Measurements from ENCODE around the gene ELOVL1. TPM values are rescaled to one million over a fixed set of nuclear protein-coding genes. Genes with fewer than 3 reads are reported as not detected.

ELOVL1 gene
- total RNA-seq, 1 donor from 2014 or later: 61.9 TPM

- H3K27me3 Mint-ChIP-seq (ENCODE audit: unreplicated experiment): no peaks in the 10 kb centered on the region
- H3K9me3 Mint-ChIP-seq (ENCODE audit: unreplicated experiment): no peaks in the 10 kb centered on the region
- no peak for DNase-seq (ENCODE audit: extremely low spot score, unreplicated experiment)
- peak overlapping the region; percentile 100 for H3K27ac Mint-ChIP-seq (ENCODE audit: unreplicated experiment)
- H3K4me1 Mint-ChIP-seq (ENCODE audit: unreplicated experiment): peaks cover 35% of the 10 kb centered on the region
- H3K4me3 Mint-ChIP-seq (ENCODE audit: unreplicated experiment): peak overlapping the region; percentile 100
- no peak for TF ChIP-seq CTCF (IDR thresholded peaks at IDR 0.05)
- H3K36me3 Mint-ChIP-seq (ENCODE audit: unreplicated experiment): peaks cover 36% of the 10 kb centered on the region
These were observed 20.8 kb upstream of the ELOVL1 start for GRCh38 chr1:43388613-43389012.

- Mint-ChIP-seq H3K27me3 (ENCODE audit: unreplicated experiment) (no peaks in the 10 kb centered on the region), H3K4me1 (ENCODE audit: unreplicated experiment) (peaks cover 35% of the 10 kb centered on the region), H3K9me3 (ENCODE audit: unreplicated experiment) (no peaks in the 10 kb centered on the region), H3K36me3 (ENCODE audit: unreplicated experiment) (peaks cover 41% of the 10 kb centered on the region), H3K27ac (ENCODE audit: unreplicated experiment) (peak overlapping the region; percentile 100), H3K4me3 (ENCODE audit: unreplicated experiment) (peak overlapping the region; percentile 100)
- no peak for DNase-seq (ENCODE audit: extremely low spot score, unreplicated experiment)
- no peak for TF ChIP-seq CTCF (IDR thresholded peaks at IDR 0.05)
These were observed 20.3 kb upstream of the ELOVL1 start for GRCh38 chr1:43387976-43388599.

- H3K36me3 Mint-ChIP-seq (ENCODE audit: unreplicated experiment): peaks cover 50% of the 10 kb centered on the region
- H3K4me3 Mint-ChIP-seq (ENCODE audit: unreplicated experiment): no peak overlapping the region
- DNase-seq (ENCODE audit: extremely low spot score, unreplicated experiment): no peak
- H3K4me1 Mint-ChIP-seq (ENCODE audit: unreplicated experiment): peaks cover 32% of the 10 kb centered on the region
- H3K27me3 Mint-ChIP-seq (ENCODE audit: unreplicated experiment): no peaks in the 10 kb centered on the region
- TF ChIP-seq CTCF (IDR thresholded peaks at IDR 0.05): no peak
- H3K27ac Mint-ChIP-seq (ENCODE audit: unreplicated experiment): no peak overlapping the region
- H3K9me3 Mint-ChIP-seq (ENCODE audit: unreplicated experiment): no peaks in the 10 kb centered on the region
These were observed 18.9 kb upstream of the ELOVL1 start for GRCh38 chr1:43386676-43387075.

GRCh38 chr1:43383449-43383848 is 15.6 kb upstream of the ELOVL1 start:
- Mint-ChIP-seq H3K36me3 (ENCODE audit: unreplicated experiment) (peaks cover 55% of the 10 kb centered on the region), H3K9me3 (ENCODE audit: unreplicated experiment) (no peaks in the 10 kb centered on the region), H3K27ac (ENCODE audit: unreplicated experiment) (no peak overlapping the region), H3K4me1 (ENCODE audit: unreplicated experiment) (peaks cover 9% of the 10 kb centered on the region), H3K4me3 (ENCODE audit: unreplicated experiment) (no peak overlapping the region), H3K27me3 (ENCODE audit: unreplicated experiment) (no peaks in the 10 kb centered on the region)
- no peak for DNase-seq (ENCODE audit: extremely low spot score, unreplicated experiment)
- TF ChIP-seq CTCF (IDR thresholded peaks at IDR 0.05): peak; percentile 22

GRCh38 chr1:43382027-43382779 is 14.4 kb upstream of the ELOVL1 start:
- H3K36me3 Mint-ChIP-seq (ENCODE audit: unreplicated experiment): peaks cover 53% of the 10 kb centered on the region
- H3K27me3 Mint-ChIP-seq (ENCODE audit: unreplicated experiment): no peaks in the 10 kb centered on the region
- H3K27ac Mint-ChIP-seq (ENCODE audit: unreplicated experiment): peak overlapping the region; percentile 38
- no peaks in the 10 kb centered on the region for H3K9me3 Mint-ChIP-seq (ENCODE audit: unreplicated experiment)
- DNase-seq (ENCODE audit: extremely low spot score, unreplicated experiment): no peak
- H3K4me1 Mint-ChIP-seq (ENCODE audit: unreplicated experiment): no peaks in the 10 kb centered on the region
- H3K4me3 Mint-ChIP-seq (ENCODE audit: unreplicated experiment): no peak overlapping the region
- TF ChIP-seq CTCF (IDR thresholded peaks at IDR 0.05): no peak

Data from osteocyte (in vitro differentiated cells).